Measurements from ENCODE around the gene C1orf116. TPM values are rescaled to one million over a fixed set of nuclear protein-coding genes. Genes with fewer than 3 reads are reported as not detected.

Gene C1orf116
- total RNA-seq, 1 experiment from 2014 or later, result 2.4 TPM

- H3K4me3 Mint-ChIP-seq, result peak overlapping the region; percentile 95
These were observed 21.9 kb upstream of the C1orf116 start for GRCh38 chr1:207054491-207054890.

More at GRCh38 chr1:207054491-207054890, 21.9 kb upstream of the C1orf116 start:
- H3K27me3 Mint-ChIP-seq (ENCODE audit: low read depth), result no peaks in the 10 kb centered on the region
- no peak overlapping the region for H3K27ac Mint-ChIP-seq
- H3K36me3 Mint-ChIP-seq, result peaks cover 3% of the 10 kb centered on the region; the same call in 1 of the 2 replicates
- DNase-seq (ENCODE audit: low spot score) (no peak), ATAC-seq (no peak)
- peaks cover 37% of the 10 kb centered on the region for H3K4me1 Mint-ChIP-seq
- ChIA-PET CTCF (no interaction called here), POLR2A (no interaction called here)
- TF ChIP-seq GRHL2 (CRISPR knock-in tag; IDR thresholded peaks at IDR 0.05; ENCODE audit: insufficient replicate concordance, severe bottlenecking) (no peak), PRDM15 (CRISPR knock-in tag; IDR thresholded peaks at IDR 0.05) (no peak), NR1H2 (CRISPR knock-in tag; IDR thresholded peaks at IDR 0.05) (no peak), HMGXB4 (CRISPR knock-in tag; IDR thresholded peaks at IDR 0.05) (no peak), ATF6 (CRISPR knock-in tag; IDR thresholded peaks at IDR 0.05) (no peak)
- TF ChIP-seq, protein P1, sequence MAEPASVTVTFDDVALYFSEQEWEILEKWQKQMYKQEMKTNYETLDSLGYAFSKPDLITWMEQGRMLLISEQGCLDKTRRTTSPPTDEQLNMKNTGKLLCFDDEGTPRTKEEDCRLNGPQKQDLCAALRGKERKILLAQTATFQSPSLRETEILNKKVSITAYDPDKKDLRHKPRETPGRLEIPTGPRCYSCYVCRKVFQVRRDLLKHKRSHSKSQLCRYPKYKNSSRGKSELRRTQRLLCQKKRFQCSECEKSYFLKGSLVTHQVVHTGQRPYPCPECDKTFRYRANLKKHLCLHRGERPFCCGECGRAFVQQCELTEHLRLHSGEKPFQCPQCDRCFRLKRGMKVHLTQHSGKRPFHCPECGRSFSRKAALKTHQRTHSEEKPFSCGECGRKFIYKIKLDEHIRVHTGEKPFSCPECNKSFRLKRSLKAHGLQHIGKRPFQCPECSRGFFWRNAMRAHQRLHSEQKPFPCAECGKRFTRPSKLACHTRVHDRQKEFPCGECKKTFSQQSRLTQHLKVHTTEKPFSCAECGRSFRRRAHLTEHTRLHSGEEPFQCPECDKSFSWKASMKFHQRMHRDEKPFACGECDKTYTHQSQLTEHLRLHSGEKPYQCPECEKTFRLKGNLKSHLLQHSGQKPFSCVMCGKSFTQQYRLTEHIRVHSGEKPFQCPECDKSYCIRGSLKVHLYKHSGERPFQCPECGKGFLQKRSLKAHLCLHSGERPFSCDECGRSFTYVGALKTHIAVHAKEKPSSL (CRISPR knock-in tag; conservative IDR thresholded peaks at IDR 0.05), result no peak
- TF ChIP-seq, protein P2, sequence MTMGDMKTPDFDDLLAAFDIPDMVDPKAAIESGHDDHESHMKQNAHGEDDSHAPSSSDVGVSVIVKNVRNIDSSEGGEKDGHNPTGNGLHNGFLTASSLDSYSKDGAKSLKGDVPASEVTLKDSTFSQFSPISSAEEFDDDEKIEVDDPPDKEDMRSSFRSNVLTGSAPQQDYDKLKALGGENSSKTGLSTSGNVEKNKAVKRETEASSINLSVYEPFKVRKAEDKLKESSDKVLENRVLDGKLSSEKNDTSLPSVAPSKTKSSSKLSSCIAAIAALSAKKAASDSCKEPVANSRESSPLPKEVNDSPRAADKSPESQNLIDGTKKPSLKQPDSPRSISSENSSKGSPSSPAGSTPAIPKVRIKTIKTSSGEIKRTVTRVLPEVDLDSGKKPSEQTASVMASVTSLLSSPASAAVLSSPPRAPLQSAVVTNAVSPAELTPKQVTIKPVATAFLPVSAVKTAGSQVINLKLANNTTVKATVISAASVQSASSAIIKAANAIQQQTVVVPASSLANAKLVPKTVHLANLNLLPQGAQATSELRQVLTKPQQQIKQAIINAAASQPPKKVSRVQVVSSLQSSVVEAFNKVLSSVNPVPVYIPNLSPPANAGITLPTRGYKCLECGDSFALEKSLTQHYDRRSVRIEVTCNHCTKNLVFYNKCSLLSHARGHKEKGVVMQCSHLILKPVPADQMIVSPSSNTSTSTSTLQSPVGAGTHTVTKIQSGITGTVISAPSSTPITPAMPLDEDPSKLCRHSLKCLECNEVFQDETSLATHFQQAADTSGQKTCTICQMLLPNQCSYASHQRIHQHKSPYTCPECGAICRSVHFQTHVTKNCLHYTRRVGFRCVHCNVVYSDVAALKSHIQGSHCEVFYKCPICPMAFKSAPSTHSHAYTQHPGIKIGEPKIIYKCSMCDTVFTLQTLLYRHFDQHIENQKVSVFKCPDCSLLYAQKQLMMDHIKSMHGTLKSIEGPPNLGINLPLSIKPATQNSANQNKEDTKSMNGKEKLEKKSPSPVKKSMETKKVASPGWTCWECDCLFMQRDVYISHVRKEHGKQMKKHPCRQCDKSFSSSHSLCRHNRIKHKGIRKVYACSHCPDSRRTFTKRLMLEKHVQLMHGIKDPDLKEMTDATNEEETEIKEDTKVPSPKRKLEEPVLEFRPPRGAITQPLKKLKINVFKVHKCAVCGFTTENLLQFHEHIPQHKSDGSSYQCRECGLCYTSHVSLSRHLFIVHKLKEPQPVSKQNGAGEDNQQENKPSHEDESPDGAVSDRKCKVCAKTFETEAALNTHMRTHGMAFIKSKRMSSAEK (CRISPR knock-in tag; IDR thresholded peaks at IDR 0.05; ENCODE audit: borderline replicate concordance), result no peak
- no peaks in the 10 kb centered on the region for H3K9me3 Mint-ChIP-seq
